H1 (cell line): ENCODE measurements around the gene HMCN1. TPM values are rescaled to one million over a fixed set of nuclear protein-coding genes. Genes with fewer than 3 reads are reported as not detected.

Source experiments
- CEBPB ChIP-seq: IDR thresholded peaks from 2 replicates; pipeline ENCODE4 v1.6.1; 2012; ENCODE audit warnings: low read depth, low read length
- HDAC2 ChIP-seq, 2 experiments: fragments of 300-600 bp in 1 of 2; sonication (generic) in 1 of 2; IDR thresholded peaks; 2 replicates each; pipeline ENCODE4 v1.6.1; 2011 to 2012; ENCODE audit warnings: low read depth in 2 of 2, low read length in 2 of 2, mild to moderate bottlenecking in 2 of 2, moderate library complexity in 2 of 2, borderline replicate concordance in 1 of 2, inconsistent platforms in 1 of 2
- RNF2 ChIP-seq: fragments of 200-900, 300-1000 bp; sonication (generic); IDR thresholded peaks from 2 replicates; pipeline ENCODE4 v1.7.1; 2016; ENCODE audit warnings: borderline replicate concordance, low read depth, mild to moderate bottlenecking, antibody characterized with exemption, low read length; ENCODE audit not compliant: poor library complexity, severe bottlenecking; ENCODE audit errors: missing control alignments
- SIRT6 ChIP-seq: IDR thresholded peaks from one replicate; pipeline ENCODE4 v1.7.1; 2012; ENCODE audit warnings: low read length, inconsistent platforms
- polyA plus RNA-seq, 7 experiments: library from polyadenylated mRNA; depleted of rRNA in 3 of 7; stranded (reverse) in 5 of 7; unstranded in 2 of 7; fragments of >200 nt in 5 of 7; fragments of 200-250 nt in 2 of 7; gene quantifications; 1 replicate in 5 of 7; 2 replicates in 1 of 7; 4 replicates in 1 of 7; pipeline versions ENCODE4 v1.2.1 to v1.2.3, GENCODE V29; 2011 to 2013; ENCODE audit warnings: missing spikeins in 2 of 7, mixed read lengths in 2 of 7
- total RNA-seq: library from RNA; stranded (reverse); fragmentation: NEBNext Ultra II Directional; extraction: Animal tissue kit (Norgen Biotek cat#: 25700); gene quantifications from 2 replicates; pipeline ENCODE4 v1.2.1, GENCODE V29; 2021

Gene HMCN1
- total and polyA plus RNA-seq, 2 of the 8 experiments (the other 6 are each of a cell fraction or from before 2014, with no cell fraction given), result 13.8 to 14.6 TPM

DNA sequence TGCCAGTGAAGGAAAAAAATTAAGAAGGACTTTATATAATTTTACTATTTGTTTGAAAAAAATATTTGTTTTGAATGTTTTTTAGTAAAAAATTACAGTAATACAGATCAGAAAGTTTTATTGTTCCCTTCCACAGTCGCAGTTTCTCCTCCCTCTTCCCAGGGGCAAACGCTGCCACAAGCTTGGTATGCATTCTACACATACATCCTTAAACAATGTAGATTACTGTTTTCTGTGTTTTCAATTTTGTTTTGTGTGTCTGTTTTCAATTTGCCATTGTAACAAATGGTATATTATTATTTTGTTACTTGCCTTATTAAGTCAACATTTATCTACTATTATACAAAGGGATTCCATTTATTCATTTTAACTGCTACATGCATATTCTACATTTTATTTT lies 257.1 kb downstream of the HMCN1 start (continued):
- TF ChIP-seq SIRT6 (no peak), RNF2 (no peak), HDAC2 (IDR thresholded peaks at IDR 0.05; ENCODE audit: borderline replicate concordance in 1 of 2, low read depth in 2 of 2, low read length in 2 of 2) (no peak), CEBPB (no peak)
- TF ChIP-seq, all 59 proteins: peak for 0
